Astrocyte (in vitro differentiated cells and primary cell): Measurements from ENCODE around the gene CD82. TPM values are rescaled to one million over a fixed set of nuclear protein-coding genes. Genes with fewer than 3 reads are reported as not detected.
A peak's percentile ranks its signal among the peaks of the same experiment; 100 is the strongest.

Experiments used
- DNase-seq: peaks from one replicate; pipeline ENCODE4 v3.0.0-alpha.2; 2010; ENCODE audit warnings: low read depth
- FAIRE-seq: peaks from 2 replicates; lab custom pipeline; 2011; peaks lifted over from hg19 to GRCh38; lab: Jason Lieb, UNC
- H2AFZ ChIP-seq: 2 replicates; pipeline ENCODE4 v1.6.0; 2012; ENCODE audit warnings: low read depth, low read length, inconsistent platforms
- H3K27ac ChIP-seq: 2 replicates; pipeline ENCODE4 v1.5.1; 2011; ENCODE audit warnings: low read depth, low read length, inconsistent platforms
- H3K27me3 ChIP-seq: 2 replicates; pipeline ENCODE4 v1.6.0; 2011; ENCODE audit warnings: low read length, inconsistent platforms; ENCODE audit not compliant: insufficient read depth
- H3K36me3 ChIP-seq: 2 replicates; pipeline ENCODE4 v1.5.1; 2011; ENCODE audit warnings: low read length, inconsistent platforms; ENCODE audit not compliant: insufficient read depth
- H3K4me1 ChIP-seq: 2 replicates; pipeline ENCODE4 v1.5.1; 2011; ENCODE audit warnings: low read length, inconsistent platforms; ENCODE audit not compliant: insufficient read depth
- H3K4me2 ChIP-seq: 2 replicates; pipeline ENCODE4 v1.6.0; 2012; ENCODE audit warnings: low read length, inconsistent platforms
- H3K4me3 ChIP-seq: 2 replicates; pipeline ENCODE4 v1.5.1; 2011; ENCODE audit warnings: low read depth, mild to moderate bottlenecking, low read length, inconsistent platforms; ENCODE audit not compliant: insufficient read depth
- H3K79me2 ChIP-seq: 2 replicates; pipeline ENCODE4 v1.6.0; 2012; ENCODE audit warnings: mild to moderate bottlenecking, low read length, inconsistent platforms; ENCODE audit not compliant: insufficient read depth
- H3K9ac ChIP-seq: 2 replicates; pipeline ENCODE4 v1.6.0; 2012; ENCODE audit warnings: mild to moderate bottlenecking, low read length, inconsistent platforms
- H3K9me3 ChIP-seq: 2 replicates; pipeline ENCODE4 v1.5.1; 2012; ENCODE audit warnings: low read depth, mild to moderate bottlenecking, low read length, inconsistent platforms; ENCODE audit not compliant: insufficient read depth
- H4K20me1 ChIP-seq: 2 replicates; pipeline ENCODE4 v1.6.0; 2012; ENCODE audit warnings: low read length, inconsistent platforms; ENCODE audit not compliant: insufficient read depth
- H3K27ac Mint-ChIP-seq: one replicate; pipeline ENCODE4 v1.8.0; 2021; ENCODE audit warnings: mild to moderate bottlenecking, mixed read lengths; ENCODE audit not compliant: unreplicated experiment
- H3K27me3 Mint-ChIP-seq: one replicate; pipeline ENCODE4 v1.8.0; 2021; ENCODE audit warnings: low read depth, mixed read lengths; ENCODE audit not compliant: unreplicated experiment
- H3K36me3 Mint-ChIP-seq: one replicate; pipeline ENCODE4 v1.8.0; 2021; ENCODE audit warnings: low read depth, mixed read lengths; ENCODE audit not compliant: unreplicated experiment
- H3K4me1 Mint-ChIP-seq: one replicate; pipeline ENCODE4 v1.8.0; 2021; ENCODE audit warnings: low read depth, mixed read lengths; ENCODE audit not compliant: unreplicated experiment
- H3K4me3 Mint-ChIP-seq: one replicate; pipeline ENCODE4 v1.8.0; 2021; ENCODE audit warnings: mild to moderate bottlenecking, moderate library complexity, mixed read lengths; ENCODE audit not compliant: unreplicated experiment
- H3K9me3 Mint-ChIP-seq: one replicate; pipeline ENCODE4 v1.8.0; 2021; ENCODE audit warnings: mild to moderate bottlenecking, mixed read lengths; ENCODE audit not compliant: unreplicated experiment
- EZH2 ChIP-seq: IDR thresholded peaks from 2 replicates; pipeline ENCODE4 v1.6.1; 2012; ENCODE audit warnings: mild to moderate bottlenecking, low read length, inconsistent platforms; ENCODE audit not compliant: insufficient read depth
- total RNA-seq: library from RNA; stranded (reverse); gene quantifications from 2 replicates; pipeline ENCODE4 v1.2.1, GENCODE V29; 2021
- TF ChIP-seq, protein P1 (sequence below): IDR thresholded peaks from 2 replicates; pipeline ENCODE4 v1.5.1; 2011; ENCODE audit warnings: low read depth, mild to moderate bottlenecking, inconsistent platforms, low read length, moderate library complexity; ENCODE audit not compliant: insufficient read depth

Gene CD82
- total RNA-seq, 1 donor from 2014 or later = 74.5 TPM

DNA sequence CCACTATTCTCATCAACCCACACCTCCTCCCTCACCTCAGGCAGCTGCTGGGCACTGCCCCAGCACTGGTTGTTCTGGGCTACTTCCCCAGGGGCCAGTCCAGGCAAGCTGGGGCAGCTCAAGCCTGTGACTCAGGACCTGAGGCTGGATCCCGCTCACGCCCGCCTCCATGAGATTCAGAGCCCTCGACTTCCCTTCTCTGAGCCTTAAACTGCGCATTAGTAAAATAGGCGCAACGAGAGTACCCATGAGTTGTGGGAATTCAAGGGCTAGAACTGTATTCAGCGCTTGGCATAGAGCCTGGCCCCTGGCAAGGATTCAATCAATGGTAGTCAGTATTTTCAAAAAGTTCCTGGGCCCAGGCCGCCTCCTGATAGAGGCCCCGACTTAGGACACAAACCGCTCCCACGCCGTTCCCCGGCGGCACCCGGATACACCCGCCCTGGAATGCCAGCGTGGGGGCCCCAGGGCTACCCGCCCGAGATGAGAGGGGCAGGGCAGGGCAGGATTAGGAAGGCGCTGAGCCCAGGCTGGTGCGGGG lies 723 bp upstream of the CD82 start:
- Histone ChIP-seq H3K4me2 (peak overlapping the region; percentile 89), H3K9me3 (no peaks in the 10 kb centered on the region), H3K4me1 (peaks cover 48% of the 10 kb centered on the region), H3K9ac (peak overlapping the region; percentile 86), H3K79me2 (no peaks in the 10 kb centered on the region), H3K27me3 (no peaks in the 10 kb centered on the region), H3K36me3 (no peaks in the 10 kb centered on the region), H3K27ac (peak overlapping the region; percentile 91), H3K4me3 (peak overlapping the region; percentile 55), H2AFZ (peak overlapping the region; percentile 87), H4K20me1 (no peaks in the 10 kb centered on the region)
- Mint-ChIP-seq H3K36me3 (peaks cover 7% of the 10 kb centered on the region), H3K9me3 (no peaks in the 10 kb centered on the region), H3K27me3 (no peaks in the 10 kb centered on the region), H3K4me3 (peak overlapping the region; percentile 60), H3K27ac (peak overlapping the region; percentile 83), H3K4me1 (peaks cover 57% of the 10 kb centered on the region)
- TF ChIP-seq, protein P1, sequence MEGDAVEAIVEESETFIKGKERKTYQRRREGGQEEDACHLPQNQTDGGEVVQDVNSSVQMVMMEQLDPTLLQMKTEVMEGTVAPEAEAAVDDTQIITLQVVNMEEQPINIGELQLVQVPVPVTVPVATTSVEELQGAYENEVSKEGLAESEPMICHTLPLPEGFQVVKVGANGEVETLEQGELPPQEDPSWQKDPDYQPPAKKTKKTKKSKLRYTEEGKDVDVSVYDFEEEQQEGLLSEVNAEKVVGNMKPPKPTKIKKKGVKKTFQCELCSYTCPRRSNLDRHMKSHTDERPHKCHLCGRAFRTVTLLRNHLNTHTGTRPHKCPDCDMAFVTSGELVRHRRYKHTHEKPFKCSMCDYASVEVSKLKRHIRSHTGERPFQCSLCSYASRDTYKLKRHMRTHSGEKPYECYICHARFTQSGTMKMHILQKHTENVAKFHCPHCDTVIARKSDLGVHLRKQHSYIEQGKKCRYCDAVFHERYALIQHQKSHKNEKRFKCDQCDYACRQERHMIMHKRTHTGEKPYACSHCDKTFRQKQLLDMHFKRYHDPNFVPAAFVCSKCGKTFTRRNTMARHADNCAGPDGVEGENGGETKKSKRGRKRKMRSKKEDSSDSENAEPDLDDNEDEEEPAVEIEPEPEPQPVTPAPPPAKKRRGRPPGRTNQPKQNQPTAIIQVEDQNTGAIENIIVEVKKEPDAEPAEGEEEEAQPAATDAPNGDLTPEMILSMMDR = no peak
- TF ChIP-seq EZH2 = no peak
- DNase-seq (peak; percentile 73), FAIRE-seq (no peak)

GRCh38 chr11:44565953-44566949 lies 788 bp downstream of the CD82 start:
- H3K27ac ChIP-seq = no peak overlapping the region
- FAIRE-seq = no peak
- H3K4me1 Mint-ChIP-seq = peaks cover 65% of the 10 kb centered on the region

More at GRCh38 chr11:44565953-44566949, 788 bp downstream of the CD82 start:
- peak overlapping the region; percentile 90 for H3K4me2 ChIP-seq
- H3K27me3 ChIP-seq = no peaks in the 10 kb centered on the region
- TF ChIP-seq, protein P1 = no peak
- no peak for TF ChIP-seq EZH2
- Mint-ChIP-seq H3K27me3 (no peaks in the 10 kb centered on the region), H3K4me3 (peak overlapping the region; percentile 80), H3K36me3 (peaks cover 7% of the 10 kb centered on the region), H3K27ac (peak overlapping the region; percentile 34), H3K9me3 (no peaks in the 10 kb centered on the region)
- H3K36me3 ChIP-seq = no peaks in the 10 kb centered on the region
- no peaks in the 10 kb centered on the region for H3K9me3 ChIP-seq
- peaks cover 58% of the 10 kb centered on the region for H3K4me1 ChIP-seq
- DNase-seq = no peak
- no peaks in the 10 kb centered on the region for H3K79me2 ChIP-seq
- H3K9ac ChIP-seq = peak overlapping the region; percentile 74
- peak overlapping the region; percentile 82 for H2AFZ ChIP-seq
- H4K20me1 ChIP-seq = no peaks in the 10 kb centered on the region
- H3K4me3 ChIP-seq = peak overlapping the region; percentile 53
